Epithelial cell of prostate (primary cell): ENCODE measurements around the gene UBTD1.

Experiments used
- DNase-seq: peaks from one replicate; pipeline ENCODE4 v3.0.0-alpha.2; 2011; ENCODE audit warnings: low read depth, low spot score
- H3K27ac ChIP-seq: fragments of 450-650 bp; 2 replicates; pipeline ENCODE4 v1.5.1; 2017; ENCODE audit warnings: mild to moderate bottlenecking

Gene UBTD1

DNA sequence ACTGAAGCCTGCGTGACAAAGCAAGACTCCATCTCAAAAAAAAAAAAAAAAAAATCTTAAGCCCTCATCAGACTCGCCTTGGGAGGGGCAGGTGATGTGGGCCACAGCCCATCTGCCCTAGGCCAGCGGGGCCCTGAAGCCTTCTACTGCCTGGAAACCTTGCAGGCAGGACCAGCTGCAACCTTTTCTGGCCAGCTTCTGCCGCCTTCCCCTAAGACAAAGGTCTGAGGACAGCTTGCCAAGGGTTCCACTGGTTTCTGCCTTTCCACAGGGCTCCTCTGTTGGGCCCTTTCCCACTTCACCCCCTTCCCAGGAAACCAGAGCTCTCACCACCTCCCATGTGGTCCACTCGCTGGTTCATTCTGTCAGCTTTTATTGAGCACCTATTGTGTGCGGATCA is 35.2 kb downstream of the UBTD1 start:
- H3K27ac ChIP-seq = no peak overlapping the region
- no peak for DNase-seq

DNA sequence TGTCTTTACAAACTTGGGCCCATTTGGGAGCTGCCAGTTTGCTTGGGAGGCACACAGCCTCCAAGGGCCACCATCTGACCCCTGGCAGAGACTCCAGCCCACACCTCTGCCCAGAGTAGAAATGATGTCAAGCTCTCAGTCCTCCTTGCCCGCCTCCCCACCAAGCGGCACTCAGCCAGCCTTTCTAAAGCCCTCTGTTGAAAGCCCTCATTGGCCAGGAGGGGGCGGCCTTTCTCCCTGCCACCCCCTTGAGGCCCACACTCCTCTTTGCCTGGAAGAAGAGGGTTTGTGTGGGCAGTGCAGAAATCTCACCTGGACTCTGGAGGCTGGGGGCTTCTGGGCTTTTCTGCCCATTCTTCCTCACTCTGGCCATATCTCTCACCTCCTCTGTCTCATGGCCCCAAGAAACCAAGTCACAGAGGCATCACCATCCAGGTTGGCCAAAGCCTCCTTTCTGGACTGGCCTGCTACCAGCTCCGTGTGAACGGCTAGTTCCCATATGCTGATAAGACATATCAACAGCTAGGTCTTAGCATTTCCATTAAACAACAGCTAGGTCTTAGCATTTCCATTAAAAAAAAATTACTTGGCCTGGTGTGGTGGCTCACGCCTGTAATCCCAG is 36.1 kb downstream of the UBTD1 start:
- DNase-seq = no peak

DNA sequence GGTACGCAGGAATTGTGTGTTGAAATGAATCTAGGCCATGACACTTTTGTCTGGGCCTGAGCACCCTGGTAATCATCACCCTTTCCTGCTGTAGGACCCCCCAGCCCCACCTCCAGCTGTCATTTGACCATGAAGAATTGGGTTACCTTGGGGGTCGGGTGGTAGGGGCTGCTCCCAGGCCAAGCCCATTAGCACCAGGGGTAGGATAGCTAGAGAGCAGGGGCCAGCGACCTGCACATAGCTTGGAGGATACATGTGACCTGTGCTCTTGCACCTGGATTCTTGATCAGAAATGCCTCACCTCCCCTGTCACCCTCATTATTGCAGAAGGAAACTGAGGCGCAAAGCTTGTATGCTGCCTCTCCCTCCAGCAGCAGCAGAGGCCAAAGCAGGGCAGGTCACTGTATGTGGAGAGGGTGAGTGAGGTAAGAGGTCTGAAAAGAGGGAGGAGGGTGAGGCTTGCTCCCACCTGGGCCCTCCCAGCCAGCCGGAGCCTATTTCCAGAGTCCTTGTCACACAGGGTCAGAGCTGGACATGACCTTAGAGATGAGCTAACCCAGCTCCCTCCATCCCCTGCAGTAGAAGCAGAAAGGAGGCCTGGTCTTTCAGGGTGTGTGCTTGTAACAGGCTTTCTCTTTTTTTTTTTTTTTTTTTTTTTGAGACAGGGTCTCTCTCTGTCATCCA is 38.6 kb downstream of the UBTD1 start:
- H3K27ac ChIP-seq = no peak overlapping the region
- DNase-seq = no peak

More for the DNA sequence above, 36.1 kb downstream of the UBTD1 start:
- no peak overlapping the region for H3K27ac ChIP-seq

DNA sequence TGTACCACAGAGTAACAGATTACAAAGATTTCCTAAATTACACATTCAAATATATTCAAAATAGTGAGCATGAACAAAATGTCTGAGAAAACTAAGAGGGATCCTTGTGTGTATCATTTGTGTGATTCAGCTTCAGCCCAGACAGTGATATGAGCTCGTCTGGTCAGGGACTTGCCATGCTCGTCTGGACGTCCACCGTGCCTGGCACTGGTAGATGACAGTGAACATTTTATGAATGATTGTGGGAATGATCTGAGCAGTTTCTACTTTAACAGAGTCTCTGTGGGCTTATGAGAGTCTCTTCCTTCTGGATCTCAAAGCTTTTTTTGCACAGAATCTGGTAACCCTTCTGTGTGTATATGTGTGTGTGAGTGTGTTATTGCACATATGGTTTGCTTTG is 39.7 kb downstream of the UBTD1 start:
- no peak for DNase-seq
- no peak overlapping the region for H3K27ac ChIP-seq

DNA sequence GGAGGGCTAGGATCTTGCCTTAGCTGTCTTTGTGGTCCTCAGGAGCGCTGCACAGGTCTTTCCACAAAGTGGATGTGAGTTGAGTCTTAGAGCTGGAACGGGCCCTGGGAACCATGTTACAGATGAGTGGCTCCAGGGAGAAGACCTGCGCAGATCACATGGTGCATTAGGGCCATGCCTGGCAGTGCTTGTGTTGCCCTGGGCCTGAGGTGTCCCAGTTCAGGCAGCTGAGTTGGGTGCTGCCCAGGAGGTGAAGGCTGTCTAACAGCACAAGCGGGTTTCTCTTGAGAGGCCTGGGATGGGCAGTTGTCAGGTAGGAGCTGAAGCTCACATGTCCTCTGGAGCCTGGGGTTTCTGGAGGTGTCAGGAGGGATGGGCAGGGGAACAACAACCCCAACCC is 40.1 kb downstream of the UBTD1 start:
- no peak for DNase-seq
- H3K27ac ChIP-seq = no peak overlapping the region

DNA sequence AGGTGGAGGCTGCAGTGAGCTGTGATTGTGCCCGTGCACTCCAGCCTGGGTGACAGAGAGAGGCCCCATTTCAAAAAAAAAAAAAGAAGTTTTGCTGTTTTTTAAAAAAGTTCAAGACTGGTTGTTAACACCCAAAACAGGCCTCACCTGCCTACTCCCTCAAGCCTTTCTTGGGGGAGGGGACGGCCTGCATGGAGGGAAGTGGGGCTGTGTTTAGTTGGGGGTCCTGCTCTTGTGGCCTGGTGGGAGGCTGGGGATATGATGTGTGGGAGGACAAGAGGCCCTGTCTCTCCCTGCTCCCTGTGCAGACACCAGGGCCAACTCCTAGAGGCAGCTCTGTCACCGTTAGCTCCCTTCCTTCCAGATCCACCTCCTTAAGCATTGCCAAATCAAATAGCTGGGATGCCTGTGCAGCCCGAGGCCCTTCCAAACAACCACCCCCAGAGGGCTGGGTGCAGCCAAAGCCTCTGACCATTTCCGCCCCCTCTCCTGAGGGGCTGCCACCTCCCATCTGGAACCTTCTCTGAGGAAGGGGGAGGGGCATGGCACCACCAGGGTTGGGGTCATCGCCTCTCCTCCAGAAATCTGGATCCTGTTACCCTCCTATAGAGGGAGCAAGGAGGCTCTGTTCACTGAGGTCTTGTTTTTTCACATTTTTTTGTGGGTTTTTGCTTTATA is 40.9 kb downstream of the UBTD1 start:
- no peak overlapping the region for H3K27ac ChIP-seq
- no peak for DNase-seq

DNA sequence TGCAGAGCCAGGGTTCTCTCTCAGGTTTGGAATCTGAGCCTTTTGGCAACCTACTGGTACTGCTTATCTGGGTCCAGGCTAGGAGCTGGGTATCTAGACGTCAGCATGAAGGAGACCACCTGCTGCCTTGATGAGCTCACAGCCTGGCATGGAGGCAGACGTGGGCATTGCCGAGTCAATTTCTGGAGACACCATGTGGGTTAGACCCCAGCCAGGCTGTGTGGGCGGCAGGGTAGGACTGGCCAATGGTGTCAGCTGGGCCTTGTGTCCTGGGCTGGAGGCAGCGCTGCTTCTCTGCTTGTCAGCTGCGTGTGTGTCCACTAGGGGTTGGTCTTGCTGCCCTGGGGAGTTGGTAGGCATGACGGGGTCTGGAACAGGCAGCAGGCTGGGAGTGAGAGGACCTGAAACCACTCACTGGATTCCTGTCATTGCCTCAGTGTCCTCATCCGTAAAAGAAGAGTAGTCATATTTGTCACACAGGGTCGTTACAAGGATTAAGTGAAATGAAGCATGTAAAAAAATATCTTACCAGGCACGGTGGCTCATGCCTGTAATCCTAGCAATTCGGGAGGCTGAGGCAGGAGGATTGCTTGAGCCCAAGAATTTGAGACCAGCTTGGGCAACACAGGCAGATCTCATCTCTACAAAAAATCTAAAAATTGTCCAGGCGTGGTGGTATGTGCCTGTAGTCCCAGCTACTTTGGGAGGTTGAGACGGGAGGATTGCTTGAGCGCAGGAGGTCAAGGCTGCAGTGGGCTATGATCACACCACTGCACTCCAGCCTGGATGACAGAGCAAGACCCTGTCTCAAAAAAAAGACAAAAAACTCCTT is 42.2 kb downstream of the UBTD1 start:
- no peak for DNase-seq
- H3K27ac ChIP-seq = peak overlapping the region; percentile 93

DNA sequence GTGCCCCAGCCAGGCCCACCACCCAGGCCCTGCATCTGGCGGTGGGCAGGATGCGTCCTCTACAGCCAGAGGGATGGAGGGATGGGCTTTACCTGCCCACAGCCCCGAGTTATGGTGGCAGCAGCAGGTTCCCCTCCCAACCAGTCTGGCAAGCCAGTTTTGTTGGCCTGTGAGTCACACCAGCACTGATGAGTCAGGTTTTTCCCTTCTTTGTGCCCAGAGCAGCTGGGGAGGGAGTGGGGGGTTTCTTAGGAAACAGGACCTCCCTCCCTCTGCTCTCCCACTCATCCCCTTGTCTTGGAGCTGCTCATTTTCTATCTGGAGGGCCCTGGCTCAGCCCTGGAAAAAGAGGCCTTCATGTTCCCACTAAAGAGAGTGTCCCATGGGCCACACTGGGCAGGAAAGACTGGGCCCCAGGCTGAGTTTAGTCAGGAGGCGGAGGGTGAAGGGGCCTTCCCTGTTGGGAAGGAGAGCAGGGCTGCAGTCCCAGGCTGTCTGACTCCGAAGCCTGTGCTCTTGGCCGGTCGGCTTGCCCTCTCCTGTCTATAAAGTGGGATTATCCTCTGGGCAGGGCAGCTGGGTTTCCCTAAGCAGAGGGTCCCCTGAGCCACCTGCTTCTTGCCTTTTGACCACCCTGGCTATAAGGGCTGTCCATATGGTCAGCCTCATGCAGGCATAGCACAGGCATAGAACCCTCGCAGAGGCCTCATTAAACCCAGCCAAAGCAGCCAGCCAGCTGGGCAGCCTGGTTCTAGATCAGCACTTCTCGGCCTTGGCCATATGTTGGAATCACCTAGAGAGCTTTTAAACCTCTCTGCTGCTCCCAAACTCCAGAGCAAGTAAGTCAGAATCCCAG is 43.7 kb downstream of the UBTD1 start:
- peak overlapping the region; percentile 93 for H3K27ac ChIP-seq
- DNase-seq = peak; percentile 76

DNA sequence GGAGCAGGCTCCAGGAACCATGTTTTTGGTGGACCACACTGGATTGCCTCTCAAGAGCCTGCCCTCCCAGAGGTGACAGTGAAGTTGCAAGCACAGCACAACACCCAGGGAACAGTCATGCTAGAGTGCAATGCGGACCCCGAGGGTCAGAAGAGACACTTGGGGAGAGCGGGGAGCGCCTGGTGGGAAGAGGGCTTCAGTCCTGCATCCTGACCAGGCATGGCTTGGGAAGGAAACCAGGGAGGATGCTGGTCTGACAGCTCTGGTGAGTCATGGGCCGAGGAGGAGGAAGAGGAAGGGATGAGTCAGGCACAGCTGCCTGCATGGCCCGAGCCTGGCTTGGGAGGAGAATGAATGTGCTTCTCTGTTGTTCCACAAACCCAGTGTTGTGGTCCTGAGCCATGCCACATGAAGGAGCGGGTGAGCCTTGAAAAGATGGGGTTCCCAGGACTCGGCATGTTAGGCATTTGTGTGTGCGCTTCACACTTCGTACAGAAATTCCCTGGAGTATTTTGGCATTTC is 44.4 kb downstream of the UBTD1 start:
- peak; percentile 88 for DNase-seq
- H3K27ac ChIP-seq = peak overlapping the region; percentile 93

DNA sequence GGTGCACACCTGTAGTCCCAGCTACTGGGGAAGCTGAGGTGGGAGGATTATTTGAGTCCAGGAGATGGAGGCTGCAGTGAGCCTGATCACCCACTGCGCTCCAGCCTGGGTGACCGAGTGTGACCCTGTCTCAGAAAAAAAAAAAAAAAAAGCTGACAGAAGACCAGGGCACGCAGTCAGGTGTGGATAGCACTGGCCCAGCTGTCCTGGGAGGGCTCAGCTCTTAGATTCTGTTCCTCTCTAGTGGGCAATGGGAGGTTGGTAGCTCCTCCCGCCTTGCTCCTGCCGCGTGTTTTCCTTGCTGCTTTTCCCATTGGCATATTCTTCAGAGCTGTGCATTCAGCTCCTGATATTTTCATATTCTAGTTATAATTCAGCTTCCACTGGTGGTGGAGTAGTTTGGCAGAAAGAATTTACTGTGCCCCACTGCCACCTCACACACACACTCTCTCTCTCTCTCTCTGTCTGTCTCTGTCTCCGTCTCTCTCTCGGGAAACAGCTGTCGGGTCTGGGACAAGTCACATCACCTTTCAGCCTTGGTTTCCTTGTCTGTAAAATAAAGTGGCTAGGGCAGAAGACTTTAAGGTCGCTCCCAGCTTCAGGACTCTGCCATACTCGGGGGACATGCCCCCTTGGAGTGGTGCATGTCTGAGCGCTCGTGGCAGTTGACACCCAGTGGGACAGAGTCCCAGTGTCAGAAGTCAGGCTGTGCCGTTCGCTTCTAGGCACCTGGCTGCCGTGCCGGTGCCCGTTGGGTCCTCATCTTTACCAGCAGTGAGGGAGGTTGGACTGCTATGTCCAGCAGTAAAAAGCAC is 47.9 kb downstream of the UBTD1 start:
- no peak overlapping the region for H3K27ac ChIP-seq
- no peak for DNase-seq

DNA sequence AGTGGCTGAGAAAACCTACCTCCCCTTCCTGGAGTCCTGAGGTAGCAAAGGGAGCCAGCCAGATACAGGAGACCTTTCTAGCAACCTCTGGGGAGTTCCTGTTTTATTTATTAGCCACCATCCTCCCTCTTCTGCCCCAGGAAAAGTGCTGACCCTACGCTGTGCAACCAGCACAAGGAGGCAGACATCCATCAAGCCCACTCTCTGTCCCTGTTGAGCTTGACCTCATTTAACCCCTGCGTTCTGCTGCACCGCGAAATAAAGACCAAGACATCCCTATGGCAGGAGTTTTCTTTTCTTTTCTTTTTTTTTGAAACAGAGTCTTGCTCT is 48.5 kb downstream of the UBTD1 start:
- no peak overlapping the region for H3K27ac ChIP-seq
- DNase-seq = no peak

DNA sequence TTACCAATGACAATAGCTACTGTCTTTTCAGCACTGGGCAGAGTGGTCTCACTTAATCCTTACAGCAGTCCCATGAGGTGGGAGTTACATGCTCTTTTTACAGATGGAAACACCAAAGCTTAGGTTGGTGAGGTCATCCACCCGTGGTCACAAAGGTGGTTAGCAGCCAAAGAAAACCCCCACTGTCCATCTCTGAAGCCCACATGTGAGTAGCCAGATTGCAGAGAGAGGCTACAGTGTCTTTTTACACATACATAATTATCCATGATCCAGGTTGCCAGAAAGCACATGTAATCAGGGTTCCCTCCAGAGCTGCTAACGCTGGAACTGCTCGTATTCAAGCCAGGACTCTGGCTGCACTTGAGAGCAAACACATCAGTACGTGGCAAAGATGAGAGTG is 49.2 kb downstream of the UBTD1 start:
- no peak overlapping the region for H3K27ac ChIP-seq
- DNase-seq = no peak

DNA sequence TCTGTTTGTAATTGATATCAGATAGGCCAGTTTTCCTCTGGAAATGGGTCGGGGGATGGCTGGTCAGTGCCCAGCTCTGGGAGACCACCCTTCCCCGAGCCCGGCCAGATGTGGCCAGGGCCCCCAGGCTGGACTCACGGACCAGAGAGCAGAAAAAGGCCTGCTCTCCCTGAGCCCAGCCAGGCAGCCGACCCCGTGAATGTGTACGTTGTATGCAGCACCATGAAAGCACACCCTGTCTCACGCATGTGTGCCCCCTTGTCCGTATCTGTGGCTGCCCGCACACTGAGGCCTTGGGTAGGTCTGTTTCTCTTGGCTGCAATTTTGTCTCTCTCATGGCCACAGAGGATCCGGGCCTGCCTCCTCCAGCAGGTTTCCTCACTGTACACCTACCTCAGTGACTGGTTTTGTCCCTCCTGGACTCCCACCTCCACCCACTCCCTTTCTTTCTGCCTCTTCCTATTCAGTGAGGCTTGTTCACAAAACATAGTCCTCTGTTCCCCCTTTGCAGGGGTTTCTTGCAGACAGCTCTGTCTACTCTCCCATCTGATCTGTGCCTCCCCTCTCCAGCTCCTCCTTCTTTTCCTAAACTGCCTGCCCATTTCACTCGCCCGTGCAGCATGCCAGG is 50.2 kb downstream of the UBTD1 start:
- peak overlapping the region; percentile 77 for H3K27ac ChIP-seq
- no peak for DNase-seq

DNA sequence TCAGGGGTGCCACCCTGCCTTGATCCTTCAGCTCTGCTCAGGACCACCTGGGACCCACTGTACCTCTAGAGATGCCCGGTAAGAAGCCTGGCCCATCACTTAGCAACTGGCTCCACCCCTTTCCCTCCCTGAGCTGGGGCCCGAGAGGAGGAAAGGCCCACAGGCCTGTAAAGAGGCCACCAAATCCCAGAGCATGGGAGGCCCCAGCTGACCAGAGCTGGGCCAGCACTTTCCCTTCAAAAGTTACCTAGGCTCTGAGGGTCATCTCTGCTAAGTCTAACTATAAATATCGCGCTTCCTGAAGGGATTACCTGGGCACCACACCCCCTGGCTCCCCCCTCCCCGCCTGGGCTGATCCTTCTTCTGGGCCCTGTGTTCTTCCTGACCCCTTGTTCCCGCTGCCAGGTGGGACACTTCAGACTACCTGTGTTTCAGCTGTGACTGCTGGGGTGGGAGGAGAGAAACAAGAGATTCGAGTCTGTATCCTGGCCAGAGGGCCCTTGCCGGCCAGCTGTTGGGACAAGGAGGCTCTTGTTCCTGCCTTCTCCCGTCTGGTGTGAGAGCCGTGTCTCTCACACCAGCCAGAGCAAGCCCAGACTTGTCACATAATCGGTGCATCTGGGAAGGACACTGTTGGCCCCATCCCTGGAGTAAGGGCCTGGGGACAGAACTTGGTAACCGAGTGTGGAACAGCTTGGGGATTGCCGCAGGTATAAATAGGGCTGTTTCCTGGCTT is 51.0 kb downstream of the UBTD1 start:
- peak overlapping the region; percentile 77 for H3K27ac ChIP-seq
- no peak for DNase-seq

DNA sequence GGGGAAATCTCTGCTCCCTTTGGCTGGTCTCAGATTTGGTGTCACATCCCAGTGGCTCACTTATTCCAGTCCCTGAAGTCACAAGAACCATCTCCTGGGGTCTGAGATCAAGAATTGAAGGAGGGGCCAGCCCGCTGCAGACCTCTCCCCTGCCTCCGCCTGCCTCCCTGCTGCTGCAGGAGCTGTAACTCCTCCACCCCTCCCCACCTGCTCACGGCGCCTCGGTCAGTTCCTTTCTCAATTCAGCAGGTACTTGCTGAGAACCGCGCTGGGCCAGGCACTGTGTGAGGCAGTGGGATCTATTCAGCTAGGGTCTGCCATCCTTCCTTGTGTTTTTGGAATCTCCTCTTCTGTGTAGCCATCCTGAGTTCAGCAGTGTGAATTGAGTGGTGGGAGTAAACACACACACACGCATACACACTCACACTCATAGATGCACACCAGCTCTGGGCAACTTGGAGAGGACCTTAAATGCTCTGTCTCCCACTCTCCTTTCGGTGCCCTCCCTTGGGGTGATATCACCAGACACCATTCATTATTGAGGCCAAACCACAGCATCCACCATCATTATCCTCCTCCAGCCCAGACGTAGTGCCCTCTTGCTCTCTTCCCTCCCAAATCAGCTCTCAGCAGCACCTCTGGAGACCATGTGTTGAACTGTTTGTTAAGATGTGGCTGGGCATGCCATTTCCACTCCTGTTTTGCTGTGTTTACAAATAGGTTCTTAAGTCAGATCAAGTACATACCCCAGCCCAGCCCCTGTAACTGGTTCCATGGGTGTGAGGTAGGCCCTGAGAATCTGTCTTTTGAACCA is 51.8 kb downstream of the UBTD1 start:
- DNase-seq = no peak
- peak overlapping the region; percentile 77 for H3K27ac ChIP-seq

DNA sequence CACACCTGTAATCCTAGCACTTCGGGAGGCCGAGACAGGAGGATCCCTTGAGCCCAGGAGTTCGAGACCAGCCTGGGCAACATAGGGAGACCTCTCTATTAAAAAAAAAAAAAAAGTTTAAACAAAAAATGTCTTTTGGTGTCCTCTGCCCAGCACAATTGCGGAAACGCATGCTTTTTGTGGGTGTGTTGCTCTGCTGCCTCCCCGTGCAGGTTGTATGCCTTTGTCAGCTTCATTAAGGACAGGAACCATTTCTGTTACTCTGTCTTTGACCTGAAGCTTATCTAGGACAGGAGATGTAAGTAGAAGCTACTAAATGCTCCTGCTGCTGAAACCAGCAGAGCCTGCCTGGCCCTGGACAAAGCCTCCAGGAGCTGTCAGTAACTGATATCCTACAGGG is 52.5 kb downstream of the UBTD1 start:
- DNase-seq = no peak

DNA sequence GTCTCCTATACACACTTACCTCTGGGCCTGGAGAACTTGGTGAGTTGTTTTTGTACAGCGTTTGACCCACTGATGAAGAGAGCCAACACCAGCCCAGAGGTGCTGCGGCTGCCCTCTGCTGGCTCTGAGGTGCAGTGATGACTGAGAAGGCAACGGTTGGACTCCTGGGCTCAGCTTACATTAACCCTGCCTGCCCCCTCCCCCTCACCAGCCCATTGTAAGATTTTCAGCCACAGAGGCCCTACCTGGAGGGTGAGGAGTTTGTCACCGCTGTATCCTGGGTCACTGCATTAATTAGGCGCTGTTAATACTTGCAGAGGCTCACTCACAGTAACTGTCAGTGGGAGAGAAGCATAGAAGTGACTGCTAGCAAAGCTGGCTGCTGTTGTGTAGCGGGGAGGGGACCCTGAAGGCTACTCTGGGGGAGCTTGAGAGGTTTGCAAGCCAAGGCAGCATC is 54.9 kb downstream of the UBTD1 start:
- no peak for DNase-seq
- H3K27ac ChIP-seq = peak overlapping the region; percentile 10

More for the DNA sequence above, 52.5 kb downstream of the UBTD1 start:
- H3K27ac ChIP-seq = no peak overlapping the region
